ENCODE data around the gene EPG5.

GRCh38 chr18:45999536-45999935, 32.4 kb upstream of the EPG5 start:
- TF ChIP-seq, protein P1, sequence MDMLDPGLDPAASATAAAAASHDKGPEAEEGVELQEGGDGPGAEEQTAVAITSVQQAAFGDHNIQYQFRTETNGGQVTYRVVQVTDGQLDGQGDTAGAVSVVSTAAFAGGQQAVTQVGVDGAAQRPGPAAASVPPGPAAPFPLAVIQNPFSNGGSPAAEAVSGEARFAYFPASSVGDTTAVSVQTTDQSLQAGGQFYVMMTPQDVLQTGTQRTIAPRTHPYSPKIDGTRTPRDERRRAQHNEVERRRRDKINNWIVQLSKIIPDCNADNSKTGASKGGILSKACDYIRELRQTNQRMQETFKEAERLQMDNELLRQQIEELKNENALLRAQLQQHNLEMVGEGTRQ (IDR thresholded peaks at IDR 0.05), result no peak
- TF ChIP-seq, protein P2, sequence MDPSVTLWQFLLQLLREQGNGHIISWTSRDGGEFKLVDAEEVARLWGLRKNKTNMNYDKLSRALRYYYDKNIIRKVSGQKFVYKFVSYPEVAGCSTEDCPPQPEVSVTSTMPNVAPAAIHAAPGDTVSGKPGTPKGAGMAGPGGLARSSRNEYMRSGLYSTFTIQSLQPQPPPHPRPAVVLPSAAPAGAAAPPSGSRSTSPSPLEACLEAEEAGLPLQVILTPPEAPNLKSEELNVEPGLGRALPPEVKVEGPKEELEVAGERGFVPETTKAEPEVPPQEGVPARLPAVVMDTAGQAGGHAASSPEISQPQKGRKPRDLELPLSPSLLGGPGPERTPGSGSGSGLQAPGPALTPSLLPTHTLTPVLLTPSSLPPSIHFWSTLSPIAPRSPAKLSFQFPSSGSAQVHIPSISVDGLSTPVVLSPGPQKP (IDR thresholded peaks at IDR 0.05; ENCODE audit: low read depth, low read length), result no peak
- no peak for TF ChIP-seq CTCF (IDR thresholded peaks at IDR 0.05)
- no peak for TF ChIP-seq ZSCAN20 (CRISPR knock-in tag; IDR thresholded peaks at IDR 0.05)
- no peak for TF ChIP-seq EP300 (IDR thresholded peaks at IDR 0.05)
- TF ChIP-seq, protein P3, sequence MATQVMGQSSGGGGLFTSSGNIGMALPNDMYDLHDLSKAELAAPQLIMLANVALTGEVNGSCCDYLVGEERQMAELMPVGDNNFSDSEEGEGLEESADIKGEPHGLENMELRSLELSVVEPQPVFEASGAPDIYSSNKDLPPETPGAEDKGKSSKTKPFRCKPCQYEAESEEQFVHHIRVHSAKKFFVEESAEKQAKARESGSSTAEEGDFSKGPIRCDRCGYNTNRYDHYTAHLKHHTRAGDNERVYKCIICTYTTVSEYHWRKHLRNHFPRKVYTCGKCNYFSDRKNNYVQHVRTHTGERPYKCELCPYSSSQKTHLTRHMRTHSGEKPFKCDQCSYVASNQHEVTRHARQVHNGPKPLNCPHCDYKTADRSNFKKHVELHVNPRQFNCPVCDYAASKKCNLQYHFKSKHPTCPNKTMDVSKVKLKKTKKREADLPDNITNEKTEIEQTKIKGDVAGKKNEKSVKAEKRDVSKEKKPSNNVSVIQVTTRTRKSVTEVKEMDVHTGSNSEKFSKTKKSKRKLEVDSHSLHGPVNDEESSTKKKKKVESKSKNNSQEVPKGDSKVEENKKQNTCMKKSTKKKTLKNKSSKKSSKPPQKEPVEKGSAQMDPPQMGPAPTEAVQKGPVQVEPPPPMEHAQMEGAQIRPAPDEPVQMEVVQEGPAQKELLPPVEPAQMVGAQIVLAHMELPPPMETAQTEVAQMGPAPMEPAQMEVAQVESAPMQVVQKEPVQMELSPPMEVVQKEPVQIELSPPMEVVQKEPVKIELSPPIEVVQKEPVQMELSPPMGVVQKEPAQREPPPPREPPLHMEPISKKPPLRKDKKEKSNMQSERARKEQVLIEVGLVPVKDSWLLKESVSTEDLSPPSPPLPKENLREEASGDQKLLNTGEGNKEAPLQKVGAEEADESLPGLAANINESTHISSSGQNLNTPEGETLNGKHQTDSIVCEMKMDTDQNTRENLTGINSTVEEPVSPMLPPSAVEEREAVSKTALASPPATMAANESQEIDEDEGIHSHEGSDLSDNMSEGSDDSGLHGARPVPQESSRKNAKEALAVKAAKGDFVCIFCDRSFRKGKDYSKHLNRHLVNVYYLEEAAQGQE (IDR thresholded peaks at IDR 0.05), result no peak
- no peak for TF ChIP-seq ZNF302 (CRISPR knock-in tag; IDR thresholded peaks at IDR 0.05)
- TF ChIP-seq POLR2A (IDR thresholded peaks at IDR 0.05; ENCODE audit: low read length), result no peak
- TF ChIP-seq, protein P4, sequence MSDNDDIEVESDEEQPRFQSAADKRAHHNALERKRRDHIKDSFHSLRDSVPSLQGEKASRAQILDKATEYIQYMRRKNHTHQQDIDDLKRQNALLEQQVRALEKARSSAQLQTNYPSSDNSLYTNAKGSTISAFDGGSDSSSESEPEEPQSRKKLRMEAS (IDR thresholded peaks at IDR 0.05), result no peak
- TF ChIP-seq NR3C1 (IDR thresholded peaks at IDR 0.05), result no peak
- no peak for TF ChIP-seq POLR2AphosphoS2 (conservative IDR thresholded peaks at IDR 0.05; ENCODE audit: low read length)

Data from A549 (cell line).